Measurements from ENCODE around the gene ARHGAP10.

GRCh38 chr4:147689067-147689466, 42.8 kb upstream of the ARHGAP10 start:
- no peak for TF ChIP-seq CTCF (IDR thresholded peaks at IDR 0.05)
- no peak for TF ChIP-seq EZH2 (IDR thresholded peaks at IDR 0.05; ENCODE audit: borderline replicate concordance, insufficient read depth, low read depth, low read length, poor library complexity, severe bottlenecking)

Data from B cell (primary cell).